Fibroblast of skin of right biceps (primary cell): ENCODE results near the gene LAPTM5.
"Not testable (repeated sequence)": the region's sequence is repeated elsewhere in the genome, so short reads cannot be mapped to it uniquely, and the experiment has no call there.

Source experiments
- DNase-seq: peaks from one replicate; pipeline ENCODE4 v3.0.0-alpha.2; 2013

LAPTM5 gene, protein sequence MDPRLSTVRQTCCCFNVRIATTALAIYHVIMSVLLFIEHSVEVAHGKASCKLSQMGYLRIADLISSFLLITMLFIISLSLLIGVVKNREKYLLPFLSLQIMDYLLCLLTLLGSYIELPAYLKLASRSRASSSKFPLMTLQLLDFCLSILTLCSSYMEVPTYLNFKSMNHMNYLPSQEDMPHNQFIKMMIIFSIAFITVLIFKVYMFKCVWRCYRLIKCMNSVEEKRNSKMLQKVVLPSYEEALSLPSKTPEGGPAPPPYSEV

GRCh38 chr1:30757352-30758120, at the start of gene LAPTM5:
Gene LAPTM5 (minus strand): TSS chr1:30757774. CDS start chr1:30757745, 29 bp downstream.
- no peak for DNase-seq

DNA sequence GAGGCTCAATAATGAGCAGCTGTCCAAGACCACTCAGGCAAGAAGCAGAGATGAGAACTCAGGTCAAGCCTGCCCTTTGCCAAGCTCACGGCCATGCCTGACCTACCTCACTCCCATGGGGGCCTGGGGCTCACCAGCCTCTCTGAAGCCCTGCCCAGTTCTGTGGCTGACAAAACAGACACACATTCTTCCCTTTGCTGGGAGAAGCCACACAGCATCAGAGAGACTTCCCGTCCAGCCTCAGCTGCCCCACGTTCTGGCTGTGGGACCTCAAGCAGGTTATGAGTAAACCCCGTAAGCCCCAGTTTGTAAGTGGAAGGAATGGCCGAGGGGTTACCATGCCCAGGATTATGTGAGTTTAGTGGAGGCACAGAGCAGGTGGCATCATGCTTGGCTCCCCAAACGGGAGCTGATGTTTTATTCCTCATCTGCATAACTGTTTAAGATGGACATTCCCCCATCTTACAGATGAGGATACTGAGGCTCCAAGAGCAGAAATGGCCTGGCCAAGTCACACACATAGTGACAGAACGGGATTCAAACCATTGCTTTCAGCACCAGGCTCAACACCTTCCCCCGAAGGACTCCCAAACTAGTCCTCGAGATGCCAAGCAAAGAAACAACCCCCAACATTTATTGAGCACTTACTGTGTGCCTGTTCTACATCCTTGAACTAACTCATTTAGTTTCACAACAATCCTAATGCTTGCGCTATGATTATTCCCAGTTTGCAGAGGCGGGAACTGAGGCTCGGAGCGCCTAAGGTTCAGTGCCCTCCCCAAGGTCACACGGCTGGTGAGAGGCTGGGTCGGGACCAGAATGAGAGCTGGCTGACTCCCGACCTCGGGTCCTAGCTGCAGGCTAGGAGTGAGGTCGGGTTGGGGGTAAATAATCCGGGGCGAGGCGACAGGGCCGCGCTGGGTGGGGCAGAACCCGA, 49.1 kb upstream of the LAPTM5 start:
- DNase-seq: no peak

DNA sequence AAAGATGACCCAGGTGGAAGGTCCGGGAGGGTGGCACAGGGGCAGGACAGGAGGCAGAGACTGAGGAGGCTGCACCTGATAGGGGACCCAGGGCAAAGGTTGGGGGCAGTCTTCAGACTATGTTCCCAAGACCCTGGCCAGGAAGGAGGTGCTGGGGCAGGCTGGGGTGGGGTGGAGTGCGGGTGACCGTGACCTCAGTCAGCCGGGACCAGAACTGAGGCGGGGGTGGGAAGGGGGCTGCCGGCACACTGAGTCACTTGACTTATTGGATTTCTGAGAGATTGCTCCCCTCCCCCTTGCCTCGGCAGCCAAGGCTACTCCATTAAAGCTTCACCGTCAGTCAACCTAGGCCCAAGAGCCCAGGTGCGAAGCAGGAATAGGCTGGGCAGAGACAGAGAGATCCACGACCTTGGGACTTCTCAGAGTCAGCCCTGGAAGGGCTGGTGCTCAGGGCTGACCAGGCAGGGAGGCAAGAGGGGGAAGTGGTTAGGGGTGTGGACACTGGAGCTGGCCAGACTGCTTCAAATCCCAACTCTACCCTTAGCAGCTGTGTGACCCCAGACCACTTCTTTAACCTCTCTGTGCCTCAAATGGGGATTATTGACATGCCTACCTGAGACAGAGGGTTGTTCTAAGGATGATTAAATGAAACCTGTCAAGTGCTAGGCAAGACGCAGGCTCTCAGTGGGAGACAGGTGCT, 47.9 kb upstream of the LAPTM5 start:
- peak; percentile 49 for DNase-seq

GRCh38 chr1:30804822-30805221, 47.2 kb upstream of the LAPTM5 start:
- no peak for DNase-seq

DNA sequence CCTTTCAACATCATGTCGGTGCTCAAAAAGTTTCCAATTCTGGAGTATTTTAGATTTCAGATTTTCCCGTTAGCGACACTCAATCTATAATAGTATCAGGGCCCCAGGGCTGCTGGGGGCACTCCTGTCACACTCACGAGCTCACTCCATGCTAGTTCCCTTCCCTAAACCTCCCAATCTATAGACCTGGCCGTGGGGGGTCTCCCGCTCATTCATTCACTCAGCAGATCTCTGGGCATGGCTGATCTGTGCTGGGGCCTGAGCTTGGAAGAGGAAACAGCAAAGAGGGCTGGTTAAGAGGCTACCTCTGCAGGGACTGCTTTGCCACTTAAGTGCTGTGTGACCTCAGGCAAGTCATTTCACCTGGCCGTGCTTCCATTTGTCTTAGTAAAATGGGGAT, 46.8 kb upstream of the LAPTM5 start:
- no peak for DNase-seq

- DNase-seq: no peak
These were observed 46.0 kb upstream of the LAPTM5 start for GRCh38 chr1:30803562-30803961.

DNA sequence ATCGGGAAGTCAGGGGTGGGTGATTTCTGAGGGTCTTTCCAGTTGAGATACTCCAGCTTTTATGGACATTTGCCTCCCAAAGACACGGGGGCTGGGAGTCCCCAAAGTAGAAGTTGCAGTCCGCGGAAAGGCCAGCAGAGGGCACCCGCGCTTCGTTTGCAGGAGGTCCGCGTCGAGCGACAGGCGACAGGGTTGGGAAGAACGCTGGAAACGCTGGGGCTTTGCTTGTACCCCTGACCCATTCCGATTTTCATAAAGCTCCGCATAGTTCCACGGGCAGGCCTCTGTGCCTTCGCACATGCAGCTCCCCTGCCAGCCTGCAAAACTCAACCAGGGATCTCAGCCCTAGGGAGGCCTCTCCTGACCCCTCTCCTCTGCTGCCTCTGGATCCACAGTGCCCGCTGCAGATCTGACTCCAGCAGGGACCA, 44.2 kb upstream of the LAPTM5 start:
- DNase-seq: peak; percentile 63

DNA sequence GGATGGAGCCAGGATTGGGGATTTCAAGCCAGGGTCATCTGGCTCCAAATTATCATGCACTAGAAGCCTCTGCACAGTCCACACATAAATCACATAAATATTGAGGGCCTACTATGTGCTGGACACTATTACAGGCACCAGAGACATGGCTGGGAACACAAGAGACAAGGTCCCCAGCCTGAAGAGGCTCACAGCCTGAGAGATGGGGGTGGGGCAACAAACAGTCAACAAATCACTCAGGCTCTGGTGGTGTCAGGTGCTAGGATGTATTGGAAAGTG, 41.6 kb upstream of the LAPTM5 start:
- DNase-seq: no peak

DNA sequence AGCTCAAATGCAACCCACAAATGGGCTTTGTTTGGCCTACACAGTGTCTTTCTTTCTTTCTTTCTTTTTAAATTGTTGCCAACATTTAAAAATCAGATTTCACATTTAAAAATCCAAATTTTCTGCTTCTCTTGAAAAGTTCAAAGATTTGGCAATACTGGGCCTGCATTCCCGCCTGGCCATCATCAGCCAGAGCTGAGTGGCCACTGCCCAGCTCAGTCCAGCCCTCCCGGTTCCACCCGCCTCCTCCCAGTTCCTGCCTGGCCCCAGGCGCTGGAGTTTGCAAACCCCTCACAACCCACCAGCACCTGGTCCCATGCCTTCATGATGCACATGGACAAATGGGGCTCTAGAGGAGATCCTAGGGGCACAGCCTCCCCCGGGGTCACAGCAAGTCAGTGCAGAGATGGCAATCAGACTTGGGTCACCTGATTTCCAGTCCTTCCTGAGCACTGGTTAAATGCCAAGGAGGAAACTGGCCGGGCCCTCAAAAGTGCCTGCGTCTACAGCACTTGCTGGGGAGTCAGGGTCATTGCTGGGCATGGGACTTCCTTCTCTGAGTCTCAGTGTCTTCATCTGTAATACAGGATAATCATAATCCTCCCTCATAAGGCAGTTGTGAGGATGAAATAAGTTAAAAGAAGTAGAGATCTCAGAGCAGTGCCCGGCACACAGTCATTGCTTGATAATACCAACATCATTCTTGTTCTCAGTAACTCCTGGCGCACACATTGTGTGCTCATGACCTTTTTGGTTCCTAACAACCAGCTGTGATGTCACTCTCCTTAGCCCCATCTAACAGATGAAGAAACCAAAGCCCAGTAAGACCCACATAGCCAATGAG, 41.0 kb upstream of the LAPTM5 start:
- DNase-seq: no peak

GRCh38 chr1:30795026-30795425, 37.5 kb upstream of the LAPTM5 start:
- DNase-seq: no peak

- no peak for DNase-seq
These were observed 36.7 kb upstream of the LAPTM5 start for GRCh38 chr1:30794260-30794659.

- no peak for DNase-seq
These were observed 35.6 kb upstream of the LAPTM5 start for GRCh38 chr1:30793209-30793608.

GRCh38 chr1:30791868-30792267, 34.3 kb upstream of the LAPTM5 start:
- no peak for DNase-seq

DNA sequence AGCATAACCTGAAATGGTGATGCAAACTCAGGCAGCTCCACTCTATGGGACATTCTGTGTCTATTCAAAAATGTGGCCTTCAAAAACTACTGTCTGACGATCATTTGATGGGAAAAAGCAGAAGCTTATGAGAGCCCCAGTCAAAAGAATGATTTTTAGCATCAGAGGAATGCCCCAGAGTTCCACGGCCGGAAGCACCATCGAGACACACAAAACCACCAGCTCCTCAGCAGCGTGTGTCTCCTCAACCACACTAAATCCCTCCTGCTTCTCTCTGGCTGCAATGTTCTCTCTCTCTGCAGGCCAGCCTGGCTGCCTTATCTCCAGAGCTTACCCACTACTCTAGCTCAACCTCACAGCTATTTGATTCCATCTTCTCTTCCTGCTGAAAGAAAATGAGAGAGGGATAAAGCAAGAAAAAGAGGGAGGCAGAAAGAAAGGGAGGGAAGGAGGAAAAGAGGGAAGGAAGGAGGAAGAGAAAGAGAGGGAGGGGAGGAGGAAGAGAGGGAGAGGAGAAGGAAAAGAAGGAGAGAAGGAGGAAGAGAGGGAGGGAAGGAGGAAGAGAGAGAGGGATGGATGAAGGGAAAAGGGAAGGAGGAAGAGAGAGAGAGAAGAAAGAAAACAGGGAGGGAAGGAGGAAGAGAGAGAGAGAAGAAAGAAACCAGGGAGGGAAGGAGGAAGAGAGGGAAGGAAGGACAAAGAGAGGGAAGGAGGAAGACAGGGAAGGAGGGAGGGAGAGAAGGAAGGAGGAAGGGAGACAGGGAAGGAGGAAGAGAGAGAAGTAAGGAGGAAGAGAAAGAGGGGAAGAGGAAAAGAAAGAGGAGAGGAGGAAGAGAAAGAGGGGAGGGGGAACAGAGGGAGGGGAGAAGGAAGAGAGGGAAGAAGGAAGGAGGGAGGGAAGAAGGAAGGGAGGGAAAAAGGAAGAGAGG, 33.5 kb upstream of the LAPTM5 start:
- peak; percentile 20 for DNase-seq

DNA sequence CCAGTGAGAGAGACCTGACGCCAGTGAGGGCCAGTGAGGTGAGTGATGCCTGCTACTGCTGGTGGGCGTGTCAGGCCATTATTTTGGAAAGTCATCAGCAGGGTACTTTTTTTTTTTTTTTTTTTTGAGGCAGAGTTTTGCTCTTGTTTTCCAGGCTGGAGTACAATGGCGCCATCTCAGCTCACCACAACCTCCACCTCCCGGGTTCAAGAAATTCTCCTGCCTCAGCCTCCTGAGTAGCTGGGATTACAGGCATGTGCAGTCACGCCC, 32.6 kb upstream of the LAPTM5 start:
- DNase-seq: not testable (repeated sequence)

DNA sequence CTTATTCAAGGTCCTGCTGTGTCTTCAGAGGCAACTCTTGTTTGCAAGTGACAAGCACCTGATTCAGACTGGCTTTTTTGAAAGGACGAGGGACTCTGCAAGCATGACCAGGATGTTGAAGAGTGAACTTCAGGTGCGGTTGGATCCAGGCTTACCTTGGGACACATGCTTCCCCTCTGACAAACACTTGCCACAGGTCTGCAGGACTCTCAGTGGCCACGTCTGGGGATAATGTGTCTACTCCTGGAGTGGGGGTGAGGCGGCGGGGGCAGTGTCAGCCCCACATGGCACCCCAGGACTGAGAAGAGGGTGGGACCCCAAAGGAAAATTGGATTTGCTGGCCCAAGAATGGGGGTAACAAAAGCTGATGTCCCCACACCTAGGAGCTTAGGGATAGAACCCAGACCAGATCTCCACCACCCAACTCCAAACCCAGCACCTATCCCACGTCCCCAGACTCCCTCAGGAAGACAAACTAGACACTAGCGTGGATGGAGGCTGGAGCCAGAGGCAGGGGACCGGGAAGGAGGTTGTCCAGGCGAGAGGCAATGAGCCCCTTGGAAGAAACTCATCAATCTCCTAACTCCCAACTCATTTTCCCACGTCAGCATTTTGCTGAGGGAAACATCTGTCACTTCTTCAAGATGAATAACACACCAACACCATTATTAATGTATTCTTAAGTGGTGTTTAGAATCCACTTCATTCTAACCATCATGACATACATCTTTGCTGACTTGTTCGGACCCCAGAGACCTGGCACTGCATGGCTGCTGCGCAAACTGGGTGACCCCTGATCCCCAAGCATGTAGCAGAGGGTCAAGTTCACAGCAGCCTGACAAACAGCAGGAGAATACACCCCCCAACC, 32.0 kb upstream of the LAPTM5 start:
- DNase-seq: no peak

DNA sequence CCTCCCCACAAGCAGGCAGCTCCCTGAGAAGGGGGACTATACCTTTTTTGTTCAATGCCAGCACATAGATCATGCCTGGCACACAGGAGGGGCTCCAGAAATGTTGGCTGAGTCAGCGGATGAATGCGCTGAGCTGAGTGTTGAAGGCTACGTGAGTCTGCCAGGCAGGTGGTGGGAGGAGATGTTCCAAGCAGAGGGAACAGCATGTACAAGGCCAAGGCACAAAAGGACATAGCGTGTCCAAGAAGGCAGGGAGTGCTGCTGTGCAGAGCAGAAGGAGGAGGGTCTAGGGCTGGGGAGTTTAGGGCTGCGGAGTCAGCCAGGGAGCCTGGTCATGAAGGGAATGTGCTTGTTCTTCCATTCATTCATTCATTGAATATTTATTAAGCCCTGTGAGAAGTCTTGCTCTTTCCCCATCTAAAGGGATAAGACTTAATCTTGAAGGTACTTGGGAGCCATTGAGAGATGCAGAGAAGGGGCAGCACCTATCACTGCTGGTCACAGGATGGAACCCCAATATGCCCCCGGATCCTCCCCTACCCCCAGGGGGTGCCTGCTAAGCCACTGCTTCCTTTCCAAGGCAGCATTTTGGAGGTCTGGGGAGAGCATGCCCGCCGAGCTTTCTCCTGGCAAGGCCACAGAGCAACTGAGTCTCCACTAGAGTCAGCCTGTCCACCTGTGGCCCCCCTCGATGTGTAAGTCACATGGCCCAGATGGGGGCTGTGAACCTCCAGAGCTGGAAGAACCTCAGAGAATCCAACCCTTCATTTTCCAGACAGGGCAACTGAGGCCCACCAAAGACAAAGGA, 31.2 kb upstream of the LAPTM5 start:
- DNase-seq: no peak

DNA sequence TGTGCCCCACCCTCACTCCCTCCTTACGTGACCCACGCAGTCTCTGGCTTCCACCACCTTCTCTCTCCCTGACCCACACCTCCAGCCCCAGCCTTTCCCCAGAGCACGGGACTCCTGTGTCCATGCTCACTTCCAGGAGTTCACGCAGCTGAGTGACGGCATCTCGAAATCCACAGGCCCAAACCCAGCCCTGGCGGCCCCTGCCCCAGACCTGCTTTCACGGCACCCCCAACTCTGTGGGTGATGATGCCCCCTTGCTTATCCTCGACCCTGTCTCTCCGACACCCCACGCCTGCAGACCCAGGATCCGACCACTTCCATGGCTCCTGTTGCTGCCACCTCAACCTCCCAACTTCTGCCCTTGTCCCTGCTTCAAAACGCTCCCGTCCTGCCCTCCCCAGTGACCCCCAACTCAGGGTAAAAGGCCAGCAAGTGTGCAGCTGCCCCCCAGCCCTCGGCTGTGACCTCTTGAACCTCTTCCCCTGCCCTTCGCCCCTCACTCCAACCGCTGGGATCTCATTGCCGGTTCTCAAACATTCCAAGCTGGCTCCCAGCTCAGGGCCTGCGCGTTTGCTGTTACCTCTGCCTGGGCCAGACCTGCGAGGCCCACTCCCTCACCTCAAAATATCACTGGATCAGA, 30.4 kb upstream of the LAPTM5 start:
- no peak for DNase-seq

- no peak for DNase-seq
These were observed 29.7 kb upstream of the LAPTM5 start for GRCh38 chr1:30787266-30787665.
